Gastrocnemius medialis (tissue), 4 donors: ENCODE results near the gene KBTBD2. TPM values are rescaled to one million over a fixed set of nuclear protein-coding genes. Genes with fewer than 3 reads are reported as not detected.
A peak's percentile ranks its signal among the peaks of the same experiment; 100 is the strongest.
"Not testable (repeated sequence)": the region's sequence is repeated elsewhere in the genome, so short reads cannot be mapped to it uniquely, and the experiment has no call there.

Experiments used
- ATAC-seq, 2 donors: fragments of 150-250 bp; one replicate each; pipeline ENCODE4 v1.9.1; 2016
- DNase-seq, 2 donors: peaks; one replicate each; pipeline ENCODE4 v3.0.0-alpha.2; 2019
- H3K27ac ChIP-seq, 4 donors: fragments of 200-600 bp; sonication (generic); 1 replicate in 1 of 4; 2 replicates in 3 of 4; pipeline ENCODE4 v1.5.1; 2016 to 2018; ENCODE audit warnings: mild to moderate bottlenecking in 2 of 4, moderate library complexity in 1 of 4
- H3K27me3 ChIP-seq, 3 donors: fragments of 200-600 bp; sonication (generic) in 2 of 3; 1 replicate in 1 of 3; 2 replicates in 2 of 3; pipeline versions ENCODE4 v1.5.1 to v1.6.0; 2016 to 2019; ENCODE audit warnings: mild to moderate bottlenecking in 1 of 3, moderate library complexity in 1 of 3
- H3K36me3 ChIP-seq, 2 donors: fragments of 200-600 bp; sonication (generic) in 1 of 2; one replicate each; pipeline ENCODE4 v1.5.1; 2017 to 2018
- H3K4me1 ChIP-seq, 2 donors: fragments of 200-600 bp; sonication (generic) in 1 of 2; one replicate each; pipeline ENCODE4 v1.5.1; 2016 to 2017; ENCODE audit warnings: mild to moderate bottlenecking in 2 of 2
- H3K4me3 ChIP-seq, 4 donors: fragments of 200-600 bp; sonication (generic) in 3 of 4; 1 replicate in 1 of 4; 2 replicates in 3 of 4; pipeline ENCODE4 v1.5.1; 2016 to 2019; ENCODE audit warnings: mild to moderate bottlenecking in 2 of 4
- H3K9me3 ChIP-seq, 3 donors: fragments of 200-600 bp; sonication (generic) in 2 of 3; 1 replicate in 1 of 3; 2 replicates in 2 of 3; pipeline ENCODE4 v1.5.1; 2016 to 2019
- CTCF ChIP-seq, 5 experiments: fragments of 450-650 bp in 3 of 5; fragments of 200-600 bp in 2 of 5; sonication (generic) in 2 of 5; IDR thresholded peaks in 4 of 5; conservative IDR thresholded peaks in 1 of 5; 1 replicate in 4 of 5; 2 replicates in 1 of 5; pipeline ENCODE4 v1.5.1; 2016 to 2019; ENCODE audit warnings: antibody characterized with exemption in 5 of 5, mild to moderate bottlenecking in 3 of 5, moderate library complexity in 3 of 5
- POLR2A ChIP-seq, 2 donors: fragments of 450-650 bp; IDR thresholded peaks; one replicate each; pipeline ENCODE4 v1.6.1; 2017; ENCODE audit warnings: antibody characterized with exemption in 2 of 2, mild to moderate bottlenecking in 2 of 2, moderate library complexity in 2 of 2
- in situ Hi-C, 4 donors: fragments of 200-750 bp; cut with MboI; loops; one replicate each; pipeline versions ENCODE4 v1.15.0 to v1.8.0; 2017; ENCODE audit warnings: low sequenced_read_pairs in 4 of 4
- intact Hi-C: fragments of 100-400 bp; cut with DNase I; formaldehyde crosslinking; loops from one replicate; pipeline ENCODE4 v1.15.1; 2023; ENCODE audit warnings: low total_unique reads
- total RNA-seq, 4 donors: library from RNA; depleted of rRNA; stranded (reverse); fragments of >200 nt; gene quantifications; one replicate each; pipeline versions ENCODE4 v1.1.0 to v1.2.3, GENCODE V29; 2016

Gene KBTBD2
- total RNA-seq, 4 donors from 2014 or later = 54.3 to 92.5 (median 64.1) TPM

- ATAC-seq (no peak), DNase-seq (no peak)
- intact Hi-C loops = no loop called here
- no peak overlapping the region for H3K27ac ChIP-seq
- H3K36me3 ChIP-seq = peaks cover 0 to 6% of the 10 kb centered on the region in 2 donors
- peaks cover 3 to 4% of the 10 kb centered on the region in 2 donors for H3K4me1 ChIP-seq
- no peak overlapping the region for H3K4me3 ChIP-seq
- in situ Hi-C loops = no loop called here
- H3K9me3 ChIP-seq = no peaks in the 10 kb centered on the region
- no peak for TF ChIP-seq CTCF (IDR thresholded peaks at IDR 0.05 in 4 of 5, conservative IDR thresholded peaks at IDR 0.05 in 1 of 5)
- no peak for TF ChIP-seq POLR2A (IDR thresholded peaks at IDR 0.05)
- no peaks in the 10 kb centered on the region for H3K27me3 ChIP-seq
Measured at GRCh38 chr7:32910195-32910594, 18.6 kb upstream of the KBTBD2 start.

DNA sequence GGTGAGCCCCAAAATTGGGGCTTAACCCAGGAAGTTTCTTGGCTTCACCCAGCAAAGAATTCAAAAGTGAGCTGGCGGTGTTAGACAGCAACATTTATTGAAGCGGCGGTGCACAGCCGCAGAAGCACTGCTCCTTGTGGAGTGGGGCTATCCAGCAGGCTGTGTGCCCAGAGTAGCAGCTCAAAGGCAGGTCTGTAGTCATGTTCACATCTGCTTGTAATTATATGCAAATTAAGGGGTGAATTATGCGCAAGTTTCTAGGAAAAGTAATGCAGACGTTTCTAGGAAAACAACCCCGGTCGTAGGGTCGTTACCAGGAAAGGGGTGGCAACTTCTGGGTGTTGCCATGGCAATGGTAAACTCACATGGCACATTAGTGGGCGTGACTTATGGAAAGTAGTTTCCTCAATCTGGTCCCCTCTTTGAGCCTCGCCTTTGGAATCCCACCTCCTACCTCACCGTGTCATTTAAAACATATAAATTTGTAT lies 13.7 kb upstream of the KBTBD2 start:
- Histone ChIP-seq H3K4me3 (peak overlapping the region; percentile 20 to 41 (median 34)), H3K4me1 (peaks cover 6 to 9% of the 10 kb centered on the region in 2 donors), H3K27me3 (no peaks in the 10 kb centered on the region), H3K27ac (no peak overlapping the region), H3K9me3 (no peaks in the 10 kb centered on the region), H3K36me3 (no peaks in the 10 kb centered on the region)
- intact Hi-C loops = no loop called here
- no peak for DNase-seq
- no peak for TF ChIP-seq CTCF (IDR thresholded peaks at IDR 0.05 in 4 of 5, conservative IDR thresholded peaks at IDR 0.05 in 1 of 5)
- peak; percentile 67 to 73 for ATAC-seq
- in situ Hi-C loops = no loop called here

- in situ Hi-C loops (no loop called here), intact Hi-C loops (no loop called here)
- Histone ChIP-seq H3K36me3 (no peaks in the 10 kb centered on the region), H3K27ac (no peak overlapping the region), H3K9me3 (no peaks in the 10 kb centered on the region), H3K4me3 (no peak overlapping the region), H3K4me1 (peaks cover 6 to 9% of the 10 kb centered on the region in 2 donors), H3K27me3 (no peaks in the 10 kb centered on the region)
- DNase-seq = no peak
- TF ChIP-seq POLR2A (IDR thresholded peaks at IDR 0.05) (no peak), CTCF (IDR thresholded peaks at IDR 0.05 in 4 of 5, conservative IDR thresholded peaks at IDR 0.05 in 1 of 5) (no peak)
- no peak for ATAC-seq
Measured at GRCh38 chr7:32901629-32902028, 10.1 kb upstream of the KBTBD2 start.

GRCh38 chr7:32900433-32900995 lies 9.0 kb upstream of the KBTBD2 start:
- Histone ChIP-seq H3K27ac (no peak overlapping the region), H3K4me3 (no peak overlapping the region), H3K27me3 (no peaks in the 10 kb centered on the region), H3K4me1 (peaks cover 6 to 8% of the 10 kb centered on the region in 2 donors), H3K36me3 (no peaks in the 10 kb centered on the region), H3K9me3 (no peaks in the 10 kb centered on the region)
- DNase-seq (no peak), ATAC-seq (no peak)
- intact Hi-C loops = no loop called here
- in situ Hi-C loops = no loop called here
- TF ChIP-seq CTCF (IDR thresholded peaks at IDR 0.05 in 4 of 5, conservative IDR thresholded peaks at IDR 0.05 in 1 of 5) (no peak), POLR2A (IDR thresholded peaks at IDR 0.05) (no peak)

DNA sequence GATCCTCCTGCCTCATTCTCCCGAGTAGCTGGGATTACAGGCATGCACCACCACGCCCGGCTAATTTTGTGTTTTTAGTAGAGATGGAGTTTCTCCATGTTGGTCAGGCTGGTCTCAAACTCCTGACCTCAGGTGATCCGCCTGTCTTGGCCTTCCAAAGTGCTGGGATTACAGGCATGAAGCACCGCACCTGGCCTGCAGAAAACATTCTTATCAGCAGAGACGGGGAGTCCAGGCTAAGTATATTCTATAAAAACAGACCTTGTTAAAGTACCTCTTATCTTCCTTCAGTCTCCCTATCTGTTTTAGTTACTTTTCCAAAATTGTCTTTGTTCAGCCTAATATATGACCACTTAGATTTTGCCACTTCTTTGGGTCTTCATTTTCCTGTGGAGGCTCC lies 5.8 kb upstream of the KBTBD2 start:
- H3K36me3 ChIP-seq, H3K4me3 ChIP-seq, ATAC-seq, H3K27ac ChIP-seq, DNase-seq, H3K4me1 ChIP-seq, intact Hi-C loops, H3K9me3 ChIP-seq, H3K27me3 ChIP-seq: not testable (repeated sequence)
- in situ Hi-C loops = loop anchor here in 1 of 4 donors (10.0 kb wide), 1 partner anchor 47 kb away; no protein-coding TSS in a partner anchor
